ENCODE measurements around the gene NAPSA. TPM values are rescaled to one million over a fixed set of nuclear protein-coding genes. Genes with fewer than 3 reads are reported as not detected.

Gene NAPSA
- total and polyA plus RNA-seq, 10 of the 15 experiments (the other 5 are each of a cell fraction or from before 2014, with no cell fraction given): 6.7 to 45.4 (median 17.1) TPM

GRCh38 chr19:50333235-50333736 lies 32.2 kb downstream of the NAPSA start (continued):
- TF ChIP-seq RELB (IDR thresholded peaks at IDR 0.05; ENCODE audit: low read depth) (no peak), PAX8 (IDR thresholded peaks at IDR 0.05) (no peak), HCFC1 (IDR thresholded peaks at IDR 0.05; ENCODE audit: low read length) (peak; percentile 98), SIX5 (IDR thresholded peaks at IDR 0.05; ENCODE audit: low read depth, low read length, severe bottlenecking) (peak; percentile 94), E2F4 (IDR thresholded peaks at IDR 0.05; ENCODE audit: low read depth, low read length) (no peak), JUNB (IDR thresholded peaks at IDR 0.05) (no peak), PKNOX1 (IDR thresholded peaks at IDR 0.05) (peak; percentile 27; the same call in 1 of the 2 replicates), STAT1 (conservative IDR thresholded peaks at IDR 0.05) (no peak), POLR2AphosphoS5 (IDR thresholded peaks at IDR 0.05; ENCODE audit: low read length) (no peak), SMAD1 (IDR thresholded peaks at IDR 0.05; ENCODE audit: low read depth, partially characterized antibody) (no peak), EED (IDR thresholded peaks at IDR 0.05; ENCODE audit: low read depth) (no peak), CHD1 (IDR thresholded peaks at IDR 0.05; ENCODE audit: low read depth, low read length) (no peak), MXI1 (IDR thresholded peaks at IDR 0.05; ENCODE audit: low read depth, low read length) (no peak), E2F8 (IDR thresholded peaks at IDR 0.05; ENCODE audit: low read depth, partially characterized antibody) (no peak), CTCF (IDR thresholded peaks at IDR 0.05 in 2 of 3, conservative IDR thresholded peaks at IDR 0.05 in 1 of 3; ENCODE audit: control insufficient read depth in 2 of 3, extremely low read depth in 1 of 3, insufficient read depth in 1 of 3, low read depth in 3 of 3, low read length in 3 of 3) (no peak), RBBP5 (conservative IDR thresholded peaks at IDR 0.05) (no peak), LARP7 (IDR thresholded peaks at IDR 0.05) (peak; percentile 40; the same call in 1 of the 2 replicates), ZBTB11 (CRISPR knock-in tag; IDR thresholded peaks at IDR 0.05) (no peak), RB1 (IDR thresholded peaks at IDR 0.05; ENCODE audit: borderline replicate concordance) (no peak; the same call in 1 of the 2 replicates)

Data from GM12878 (cell line).